CD4-positive, alpha-beta T cell (primary cell): Measurements from ENCODE around the gene CRYGN. TPM values are rescaled to one million over a fixed set of nuclear protein-coding genes. Genes with fewer than 3 reads are reported as not detected.

ENCODE experiments used
- ATAC-seq: fragments of 200-7000 bp; cut with Tn5 transposase; one replicate; pipeline ENCODE4 v1.10.0; 2022; ENCODE audit warnings: mild to moderate bottlenecking; ENCODE audit not compliant: poor library complexity
- CTCF ChIA-PET: fragments of 350-600 bp; sonication (Branson Sonifier 250); formaldehyde crosslinking; loops from one replicate; lab custom pipeline; 2021; ENCODE audit warnings: antibody characterized with exemption, inconsistent platforms; lab: Charles Lee
- POLR2A ChIA-PET: fragments of 350-600 bp; sonication (Branson Sonifier 250); formaldehyde crosslinking; loops from one replicate; lab custom pipeline; 2021; ENCODE audit warnings: antibody characterized with exemption, inconsistent platforms; lab: Charles Lee
- DNase-seq, 14 experiments: peaks; one replicate each; pipeline ENCODE4 v3.0.0-alpha.2; 2013 to 2020; ENCODE audit warnings: mixed read lengths in 2 of 14
- H3K27ac ChIP-seq, 2 donors: one replicate each; pipeline versions ENCODE4 v1.5.1 to v1.7.0; 2013; ENCODE audit warnings: low read length in 2 of 2, low read depth in 1 of 2, mild to moderate bottlenecking in 1 of 2
- H3K27me3 ChIP-seq, 2 experiments: 1 replicate in 1 of 2; 2 replicates in 1 of 2; pipeline versions ENCODE4 v1.6.1 to v1.7.0; 2013; ENCODE audit warnings: low read length in 2 of 2, control low read depth in 1 of 2, mild to moderate bottlenecking in 1 of 2, moderate library complexity in 1 of 2; ENCODE audit not compliant: insufficient read depth in 2 of 2, control insufficient read depth in 1 of 2
- H3K36me3 ChIP-seq: one replicate; pipeline ENCODE4 v1.6.1; 2013; ENCODE audit warnings: low read length, control low read depth; ENCODE audit not compliant: insufficient read depth
- H3K4me1 ChIP-seq: one replicate; pipeline ENCODE4 v1.6.1; 2013; ENCODE audit warnings: low read length, control low read depth; ENCODE audit not compliant: insufficient read depth
- H3K4me3 ChIP-seq: one replicate; pipeline ENCODE4 v1.5.1; 2013; ENCODE audit warnings: mild to moderate bottlenecking, low read length, moderate library complexity
- H3K9me3 ChIP-seq, 2 experiments: 1 replicate in 1 of 2; 2 replicates in 1 of 2; pipeline versions ENCODE4 v1.6.1 to v1.7.0; 2013; ENCODE audit warnings: low read length in 2 of 2, mild to moderate bottlenecking in 2 of 2, control low read depth in 1 of 2, moderate library complexity in 1 of 2; ENCODE audit not compliant: control insufficient read depth in 1 of 2, insufficient read depth in 1 of 2
- H3K27ac Mint-ChIP-seq: one replicate; pipeline ENCODE4 v1.8.0; 2020; ENCODE audit warnings: mixed read lengths
- H3K27me3 Mint-ChIP-seq: one replicate; pipeline ENCODE4 v1.8.0; 2021; ENCODE audit warnings: mixed read lengths
- H3K36me3 Mint-ChIP-seq: one replicate; pipeline ENCODE4 v1.8.0; 2021; ENCODE audit warnings: low read depth, mixed read lengths
- H3K4me1 Mint-ChIP-seq: one replicate; pipeline ENCODE4 v1.8.0; 2021; ENCODE audit warnings: low read depth, mixed read lengths
- H3K4me3 Mint-ChIP-seq: one replicate; pipeline ENCODE4 v1.8.0; 2020; ENCODE audit warnings: mild to moderate bottlenecking, mixed read lengths
- H3K9me3 Mint-ChIP-seq: one replicate; pipeline ENCODE4 v1.8.0; 2020; ENCODE audit warnings: mixed read lengths
- intact Hi-C, 2 experiments: fragments of 100-400 bp; cut with DNase I in 1 of 2; cut with micrococcal nuclease in 1 of 2; formaldehyde crosslinking; loops; one replicate each; pipeline versions ENCODE4 v1.15.1 to v1.9.0; 2023 to 2025; cut with DNase I, micrococcal nuclease
- total RNA-seq, 174 experiments: library from RNA in 2 of 174; stranded (reverse) in 2 of 174; gene quantifications; one replicate each; pipeline ENCODE4 v1.2.3 and lab custom pipeline; 2021 to 2026
- TF ChIP-seq, protein P1 (sequence below): fragments of 200-600 bp; IDR thresholded peaks from one replicate; pipeline ENCODE4 v1.8.0; 2022; ENCODE audit warnings: antibody characterized with exemption, mild to moderate bottlenecking

The CRYGN gene
- total RNA-seq, 2 experiments from 2014 or later, result 0.14 TPM; not detected in 1

DNA sequence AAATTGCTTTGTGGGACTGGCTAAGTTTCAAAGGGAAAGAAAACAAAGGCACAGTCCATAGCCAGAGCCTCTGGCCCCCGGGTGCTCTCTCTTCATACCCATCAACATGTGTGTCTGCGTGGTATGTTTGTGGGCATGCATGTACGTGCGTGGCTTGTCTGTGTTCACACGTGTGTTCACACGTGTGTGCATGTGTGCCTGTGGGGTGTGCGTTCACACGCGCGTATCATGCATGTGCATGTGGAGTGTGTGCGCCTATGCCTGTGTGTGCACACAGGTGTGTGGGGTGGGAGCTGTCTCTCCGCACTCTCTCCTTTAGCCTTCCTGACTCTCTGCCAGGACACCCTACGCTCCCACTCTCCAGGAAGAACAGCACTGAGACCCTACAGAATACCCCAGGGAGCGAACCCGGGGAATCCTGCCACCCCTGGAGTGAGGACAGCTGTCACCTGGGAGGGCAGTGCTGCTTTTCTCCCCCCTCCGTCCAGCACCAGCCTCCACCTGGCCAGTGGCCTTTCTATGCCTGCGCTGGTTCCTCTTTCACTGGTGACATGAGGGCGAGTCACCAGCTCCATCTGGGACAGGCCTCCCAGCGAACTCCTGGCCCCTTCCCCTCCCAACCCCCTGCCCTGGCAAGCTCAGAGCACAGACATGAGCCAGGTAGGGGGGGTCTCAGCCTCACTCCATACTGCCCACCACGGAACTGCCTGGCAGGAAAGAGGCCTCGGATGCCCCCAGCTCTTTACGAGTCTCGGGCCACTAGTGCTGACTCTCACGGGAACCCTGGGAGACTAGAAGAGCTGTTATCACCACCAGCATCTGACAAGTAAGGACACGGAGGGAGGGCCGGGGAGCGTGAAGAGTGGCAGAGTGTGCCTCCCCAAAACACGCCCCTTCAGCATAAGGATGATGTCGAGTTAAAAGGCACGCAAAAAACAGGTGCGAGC is 46.6 kb downstream of the CRYGN start:
- Histone ChIP-seq H3K36me3 (no peaks in the 10 kb centered on the region), H3K27me3 (no peaks in the 10 kb centered on the region), H3K27ac (no peak overlapping the region), H3K4me1 (peaks cover 21% of the 10 kb centered on the region), H3K4me3 (no peak overlapping the region), H3K9me3 (peaks cover 5 to 12% of the 10 kb centered on the region in 2 experiments)
- H3K27ac Mint-ChIP-seq, result no peak overlapping the region
- DNase-seq (no peak), ATAC-seq (no peak)
- H3K4me1 Mint-ChIP-seq, result peaks cover 5% of the 10 kb centered on the region
- no peaks in the 10 kb centered on the region for H3K36me3 Mint-ChIP-seq
- POLR2A ChIA-PET, result no interaction called here
- H3K27me3 Mint-ChIP-seq, result peaks cover 6% of the 10 kb centered on the region
- H3K9me3 Mint-ChIP-seq, result no peaks in the 10 kb centered on the region
- intact Hi-C loops, result no loop called here
- CTCF ChIA-PET, result no interaction called here
- H3K4me3 Mint-ChIP-seq, result no peak overlapping the region
- TF ChIP-seq, protein P1, sequence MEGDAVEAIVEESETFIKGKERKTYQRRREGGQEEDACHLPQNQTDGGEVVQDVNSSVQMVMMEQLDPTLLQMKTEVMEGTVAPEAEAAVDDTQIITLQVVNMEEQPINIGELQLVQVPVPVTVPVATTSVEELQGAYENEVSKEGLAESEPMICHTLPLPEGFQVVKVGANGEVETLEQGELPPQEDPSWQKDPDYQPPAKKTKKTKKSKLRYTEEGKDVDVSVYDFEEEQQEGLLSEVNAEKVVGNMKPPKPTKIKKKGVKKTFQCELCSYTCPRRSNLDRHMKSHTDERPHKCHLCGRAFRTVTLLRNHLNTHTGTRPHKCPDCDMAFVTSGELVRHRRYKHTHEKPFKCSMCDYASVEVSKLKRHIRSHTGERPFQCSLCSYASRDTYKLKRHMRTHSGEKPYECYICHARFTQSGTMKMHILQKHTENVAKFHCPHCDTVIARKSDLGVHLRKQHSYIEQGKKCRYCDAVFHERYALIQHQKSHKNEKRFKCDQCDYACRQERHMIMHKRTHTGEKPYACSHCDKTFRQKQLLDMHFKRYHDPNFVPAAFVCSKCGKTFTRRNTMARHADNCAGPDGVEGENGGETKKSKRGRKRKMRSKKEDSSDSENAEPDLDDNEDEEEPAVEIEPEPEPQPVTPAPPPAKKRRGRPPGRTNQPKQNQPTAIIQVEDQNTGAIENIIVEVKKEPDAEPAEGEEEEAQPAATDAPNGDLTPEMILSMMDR, result no peak

DNA sequence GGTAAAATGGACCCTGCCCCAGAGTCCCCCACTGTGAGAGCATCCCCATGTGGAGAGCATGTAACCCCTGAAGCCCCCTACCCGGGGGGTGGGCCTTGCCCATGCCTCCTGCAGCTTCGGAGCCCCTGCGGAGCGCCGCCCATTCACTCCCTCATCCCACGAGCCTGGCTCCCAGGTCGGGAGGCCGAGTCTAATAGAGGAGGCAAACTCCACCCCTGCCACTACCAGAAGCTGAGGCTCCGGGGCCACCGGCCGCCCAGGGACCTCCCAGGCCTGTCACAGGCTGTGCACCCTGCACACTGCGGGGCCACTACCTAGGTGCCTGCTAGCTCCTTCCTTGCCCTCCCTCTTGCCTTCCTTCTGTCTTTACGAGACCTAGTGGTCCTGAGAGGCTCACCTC is 47.5 kb downstream of the CRYGN start:
- ATAC-seq, result no peak

DNA sequence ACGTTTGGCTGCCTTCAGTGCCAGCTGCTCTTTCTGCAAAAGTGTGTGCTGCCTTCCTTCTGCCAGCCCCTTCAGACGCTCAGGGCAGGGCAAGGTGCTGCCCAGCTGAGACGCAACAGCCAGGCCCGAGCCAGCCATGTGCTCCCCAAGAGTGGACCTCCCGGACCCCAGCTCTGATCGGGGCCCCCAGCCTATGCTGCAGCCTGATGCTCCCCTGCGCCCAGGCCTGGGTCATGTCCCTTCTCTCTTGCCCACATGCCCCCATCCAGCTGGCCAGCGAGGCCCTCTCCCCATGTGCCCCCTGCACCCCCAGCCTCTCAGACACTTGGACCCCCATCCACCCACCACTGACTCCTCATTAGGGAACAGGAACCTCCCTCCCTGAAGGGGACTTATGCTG is 47.9 kb downstream of the CRYGN start:
- TF ChIP-seq, protein P1, result no peak
- Histone ChIP-seq H3K27me3 (no peaks in the 10 kb centered on the region), H3K27ac (no peak overlapping the region), H3K36me3 (no peaks in the 10 kb centered on the region), H3K4me3 (no peak overlapping the region), H3K4me1 (peaks cover 13% of the 10 kb centered on the region), H3K9me3 (peaks cover 0 to 2% of the 10 kb centered on the region in 2 experiments)
- Mint-ChIP-seq H3K9me3 (no peaks in the 10 kb centered on the region), H3K36me3 (no peaks in the 10 kb centered on the region), H3K4me3 (no peak overlapping the region), H3K27me3 (peaks cover 6% of the 10 kb centered on the region), H3K27ac (no peak overlapping the region), H3K4me1 (no peaks in the 10 kb centered on the region)
- no peak for DNase-seq
- ChIA-PET CTCF (no interaction called here), POLR2A (no interaction called here)
- ATAC-seq, result no peak
- intact Hi-C loops, result no loop called here

More for the DNA sequence above, 47.5 kb downstream of the CRYGN start:
- Mint-ChIP-seq H3K36me3 (no peaks in the 10 kb centered on the region), H3K4me1 (no peaks in the 10 kb centered on the region), H3K27ac (no peak overlapping the region), H3K4me3 (no peak overlapping the region), H3K27me3 (peaks cover 6% of the 10 kb centered on the region), H3K9me3 (no peaks in the 10 kb centered on the region)
- DNase-seq, result no peak
- H3K36me3 ChIP-seq, result no peaks in the 10 kb centered on the region
- H3K9me3 ChIP-seq, result peaks cover 3 to 6% of the 10 kb centered on the region in 2 experiments
- ChIA-PET POLR2A (no interaction called here), CTCF (no interaction called here)
- no peak overlapping the region for H3K27ac ChIP-seq
- H3K4me1 ChIP-seq, result peaks cover 17% of the 10 kb centered on the region
- H3K27me3 ChIP-seq, result no peaks in the 10 kb centered on the region
- H3K4me3 ChIP-seq, result no peak overlapping the region
- intact Hi-C loops, result no loop called here
- TF ChIP-seq, protein P1, result no peak
